Naive thymus-derived CD8-positive, alpha-beta T cell (primary cell): ENCODE measurements around the gene IL20RA. TPM values are rescaled to one million over a fixed set of nuclear protein-coding genes. Genes with fewer than 3 reads are reported as not detected.

ENCODE experiments used
- ATAC-seq, 2 donors: fragments of 150-1000 bp; cut with Tn5 transposase in 1 of 2; sonication (Bioruptor Pico), chemical (Tn5 transposase) in 1 of 2; 1 replicate in 1 of 2; 2 replicates in 1 of 2; pipeline ENCODE4 v1.10.0; 2021; ENCODE audit warnings: mild to moderate bottlenecking in 2 of 2, moderate library complexity in 2 of 2
- POLR2A ChIA-PET: fragments of 350-600 bp; sonication (Branson Sonifier 250); formaldehyde crosslinking; loops from one replicate; lab custom pipeline; 2021; ENCODE audit warnings: antibody characterized with exemption; lab: Charles Lee
- DNase-seq, 10 donors: peaks; one replicate each; pipeline versions ENCODE4 v3.0.0 to v3.0.0-alpha.2; 2020 to 2022
- H3K27ac Mint-ChIP-seq, 10 donors: one replicate each; pipeline ENCODE4 v1.8.0; 2020 to 2022; ENCODE audit warnings: mild to moderate bottlenecking in 10 of 10, mixed read lengths in 10 of 10, moderate library complexity in 4 of 10, inconsistent platforms in 1 of 10
- H3K27me3 Mint-ChIP-seq, 5 donors: one replicate each; pipeline ENCODE4 v1.8.0; 2021 to 2022; ENCODE audit warnings: mixed read lengths in 5 of 5
- H3K36me3 Mint-ChIP-seq, 3 donors: one replicate each; pipeline ENCODE4 v1.8.0; 2020 to 2022; ENCODE audit warnings: mixed read lengths in 3 of 3, mild to moderate bottlenecking in 2 of 3, inconsistent platforms in 1 of 3
- H3K4me1 Mint-ChIP-seq, 4 donors: one replicate each; pipeline ENCODE4 v1.8.0; 2021 to 2022; ENCODE audit warnings: mixed read lengths in 4 of 4
- H3K4me3 Mint-ChIP-seq, 10 donors: one replicate each; pipeline ENCODE4 v1.8.0; 2020 to 2022; ENCODE audit warnings: mild to moderate bottlenecking in 10 of 10, mixed read lengths in 10 of 10, moderate library complexity in 6 of 10, inconsistent platforms in 1 of 10
- H3K9me3 Mint-ChIP-seq, 9 donors: one replicate each; pipeline ENCODE4 v1.8.0; 2020 to 2022; ENCODE audit warnings: mixed read lengths in 9 of 9, mild to moderate bottlenecking in 3 of 9, inconsistent platforms in 1 of 9, moderate library complexity in 1 of 9
- polyA plus RNA-seq, 3 donors: library from polyadenylated mRNA; unstranded; fragments of 300-500 nt; fragmentation: Illumina TruSeq; gene quantifications; one replicate each; pipeline ENCODE4 v1.2.3, GENCODE V29; 2021
- total RNA-seq, 8 experiments: library from RNA in 2 of 8; stranded (reverse) in 2 of 8; gene quantifications; one replicate each; pipeline ENCODE4 v1.2.3 and lab custom pipeline; 2021 to 2026

IL20RA gene
- total and polyA plus RNA-seq, 5 experiments from 2014 or later: not detected

- ATAC-seq (no peak), DNase-seq (no peak)
- Mint-ChIP-seq H3K27me3 (peaks cover 30 to 83% (median 52%) of the 10 kb centered on the region in 5 donors), H3K27ac (no peak overlapping the region), H3K36me3 (peaks cover 0 to 3% (median 0%) of the 10 kb centered on the region in 3 donors), H3K9me3 (peaks cover 0 to 6% (median 0%) of the 10 kb centered on the region in 9 donors), H3K4me1 (peaks cover 10 to 15% (median 15%) of the 10 kb centered on the region in 4 donors), H3K4me3 (no peak overlapping the region)
- POLR2A ChIA-PET: no interaction called here
Observed at GRCh38 chr6:137036566-137037300, 8.0 kb downstream of the IL20RA start.

- Mint-ChIP-seq H3K4me1 (peaks cover 10 to 15% (median 15%) of the 10 kb centered on the region in 4 donors), H3K36me3 (peaks cover 0 to 5% (median 3%) of the 10 kb centered on the region in 3 donors), H3K27ac (peak overlapping the region in 3 of 10 donors; percentile 14 to 57 (median 25)), H3K4me3 (peak overlapping the region in 7 of 10 donors; percentile 1 to 66 (median 46)), H3K27me3 (peaks cover 19 to 81% (median 46%) of the 10 kb centered on the region in 5 donors), H3K9me3 (peaks cover 0 to 6% (median 0%) of the 10 kb centered on the region in 9 donors)
- POLR2A ChIA-PET: interaction anchor here (0.5 kb wide), 1 partner anchor 61 kb away, joined by 3 read pairs; no protein-coding TSS in a partner anchor
- peak; percentile 73 to 97 for ATAC-seq
- peak in 7 of 10 donors; percentile 17 to 64 (median 47) for DNase-seq
Observed at GRCh38 chr6:137033828-137034227, 10.9 kb downstream of the IL20RA start.

DNA sequence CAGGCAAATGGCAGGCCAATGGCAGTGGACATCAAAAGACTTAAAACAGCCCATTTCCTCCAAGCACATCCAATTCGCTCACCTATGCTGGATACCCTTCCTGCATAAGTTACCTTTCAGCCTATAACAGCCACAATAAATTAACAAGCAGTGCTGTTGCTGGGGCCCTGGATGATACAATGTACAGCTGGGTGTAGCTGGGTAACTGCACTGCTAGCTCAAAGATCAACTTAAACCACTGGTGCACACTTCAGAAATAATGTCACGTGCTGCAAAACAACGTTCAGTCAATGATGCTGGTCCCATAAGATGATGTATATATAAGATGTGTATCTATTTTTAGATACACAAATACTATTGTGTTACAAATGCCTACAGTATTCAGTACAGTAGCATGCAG, 13.6 kb downstream of the IL20RA start:
- H3K27ac Mint-ChIP-seq: no peak overlapping the region

GRCh38 chr6:137028912-137029311, 15.9 kb downstream of the IL20RA start:
- POLR2A ChIA-PET: no interaction called here
- ATAC-seq (no peak), DNase-seq (no peak)
- Mint-ChIP-seq H3K36me3 (peaks cover 0 to 5% (median 3%) of the 10 kb centered on the region in 3 donors), H3K27me3 (peaks cover 16 to 78% (median 47%) of the 10 kb centered on the region in 5 donors), H3K9me3 (peaks cover 0 to 6% (median 0%) of the 10 kb centered on the region in 9 donors), H3K4me1 (peaks cover 8 to 9% (median 9%) of the 10 kb centered on the region in 4 donors), H3K4me3 (no peak overlapping the region), H3K27ac (no peak overlapping the region)

More for the DNA sequence above, 13.6 kb downstream of the IL20RA start:
- peaks cover 0 to 5% (median 3%) of the 10 kb centered on the region in 3 donors for H3K36me3 Mint-ChIP-seq
- POLR2A ChIA-PET: no interaction called here
- H3K27me3 Mint-ChIP-seq: peaks cover 17 to 76% (median 51%) of the 10 kb centered on the region in 5 donors
- DNase-seq: no peak
- H3K4me3 Mint-ChIP-seq: no peak overlapping the region
- ATAC-seq: no peak
- H3K4me1 Mint-ChIP-seq: peaks cover 10 to 15% (median 14%) of the 10 kb centered on the region in 4 donors
- H3K9me3 Mint-ChIP-seq: peaks cover 0 to 6% (median 0%) of the 10 kb centered on the region in 9 donors

DNA sequence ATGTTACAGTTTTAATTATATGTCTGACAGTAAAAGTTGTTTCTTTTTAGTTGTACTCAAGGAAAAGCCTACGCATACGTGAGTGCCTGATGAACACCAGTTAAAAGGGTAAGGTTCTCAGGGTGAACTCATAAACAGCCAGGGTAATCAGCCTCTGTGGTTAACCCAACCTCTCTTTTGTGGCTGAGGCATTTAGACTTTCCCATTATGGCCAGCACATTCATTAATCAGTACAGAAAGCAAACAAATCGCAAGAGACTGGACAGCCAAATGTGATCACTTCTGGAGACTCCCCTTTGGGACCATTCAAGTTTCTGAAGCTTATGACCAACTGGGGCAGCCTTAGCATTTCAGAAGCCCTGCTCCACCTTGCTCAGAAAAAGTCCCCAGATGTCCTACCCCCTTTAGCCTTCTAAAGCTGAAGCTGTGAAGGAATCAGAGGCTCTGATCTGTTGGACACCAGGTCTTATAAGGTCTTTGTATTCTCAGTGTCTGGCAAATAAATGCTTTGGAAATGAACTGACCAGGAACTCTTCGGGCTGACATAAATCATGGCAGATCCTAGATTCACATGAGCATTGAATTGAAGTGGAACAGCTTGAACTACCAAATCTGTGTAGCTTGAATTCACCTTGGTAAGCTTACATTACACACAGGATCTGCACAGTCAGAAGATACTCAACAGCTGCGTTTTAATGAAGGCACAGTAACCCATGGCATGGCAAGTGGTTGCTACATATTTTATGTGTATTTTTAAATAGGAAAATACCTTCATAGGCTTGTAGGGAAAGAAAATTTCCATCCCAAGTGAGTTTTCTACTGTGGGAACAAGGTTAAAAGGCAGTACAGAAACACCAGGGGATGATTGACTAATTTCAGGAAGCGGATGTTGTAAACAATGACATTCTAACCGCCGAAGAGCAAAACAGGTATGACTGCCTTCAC, 18.7 kb downstream of the IL20RA start:
- H3K4me3 Mint-ChIP-seq: no peak overlapping the region
- H3K4me1 Mint-ChIP-seq: no peaks in the 10 kb centered on the region
- peaks cover 0 to 3% (median 0%) of the 10 kb centered on the region in 9 donors for H3K9me3 Mint-ChIP-seq
- peaks cover 19 to 72% (median 45%) of the 10 kb centered on the region in 5 donors for H3K27me3 Mint-ChIP-seq
- no peak for ATAC-seq
- no peak overlapping the region for H3K27ac Mint-ChIP-seq
- H3K36me3 Mint-ChIP-seq: peaks cover 0 to 5% (median 0%) of the 10 kb centered on the region in 3 donors
- POLR2A ChIA-PET: no interaction called here
- DNase-seq: no peak

GRCh38 chr6:137024237-137024990, 20.4 kb downstream of the IL20RA start:
- DNase-seq: no peak
- Mint-ChIP-seq H3K27me3 (peaks cover 16 to 72% (median 40%) of the 10 kb centered on the region in 5 donors), H3K4me3 (no peak overlapping the region), H3K9me3 (peaks cover 0 to 6% (median 0%) of the 10 kb centered on the region in 9 donors), H3K27ac (no peak overlapping the region), H3K36me3 (no peaks in the 10 kb centered on the region), H3K4me1 (no peaks in the 10 kb centered on the region)
- POLR2A ChIA-PET: no interaction called here
- no peak for ATAC-seq

DNA sequence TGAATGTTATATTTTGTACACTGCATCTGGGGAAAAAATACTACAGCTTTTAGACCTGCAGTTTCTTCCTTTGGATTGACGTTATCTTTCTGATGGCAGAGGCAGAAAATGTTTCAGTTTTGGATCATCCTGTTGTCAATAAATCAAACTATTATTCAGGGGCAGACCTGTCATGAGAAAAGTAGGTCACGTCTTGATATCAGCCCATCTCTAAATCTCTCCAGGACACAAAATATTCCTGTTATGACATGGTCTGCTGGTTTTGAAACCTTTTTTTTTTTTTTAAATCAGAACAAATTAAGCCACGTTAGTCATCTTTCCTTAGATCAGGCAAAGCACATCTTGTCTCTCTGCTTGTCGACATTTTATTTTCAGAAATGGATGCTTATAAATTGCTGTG, 24.0 kb downstream of the IL20RA start:
- H3K9me3 Mint-ChIP-seq: peaks cover 0 to 6% (median 0%) of the 10 kb centered on the region in 9 donors
- ATAC-seq: no peak
- POLR2A ChIA-PET: no interaction called here
- no peaks in the 10 kb centered on the region for H3K4me1 Mint-ChIP-seq
- no peaks in the 10 kb centered on the region for H3K36me3 Mint-ChIP-seq
- peaks cover 12 to 64% (median 29%) of the 10 kb centered on the region in 5 donors for H3K27me3 Mint-ChIP-seq
- H3K27ac Mint-ChIP-seq: no peak overlapping the region
- no peak overlapping the region for H3K4me3 Mint-ChIP-seq
- no peak for DNase-seq

- POLR2A ChIA-PET: no interaction called here
- H3K27ac Mint-ChIP-seq: no peak overlapping the region
- peaks cover 0 to 6% (median 0%) of the 10 kb centered on the region in 9 donors for H3K9me3 Mint-ChIP-seq
Observed at GRCh38 chr6:137019476-137020272, 25.1 kb downstream of the IL20RA start.

GRCh38 chr6:137017081-137017480, 27.7 kb downstream of the IL20RA start:
- Mint-ChIP-seq H3K27ac (no peak overlapping the region), H3K27me3 (peaks cover 13 to 68% (median 39%) of the 10 kb centered on the region in 5 donors), H3K36me3 (no peaks in the 10 kb centered on the region), H3K4me1 (no peaks in the 10 kb centered on the region), H3K9me3 (peaks cover 0 to 6% (median 0%) of the 10 kb centered on the region in 9 donors), H3K4me3 (no peak overlapping the region)
- ATAC-seq: no peak
- DNase-seq: no peak
- POLR2A ChIA-PET: no interaction called here

More at GRCh38 chr6:137019476-137020272, 25.1 kb downstream of the IL20RA start:
- Mint-ChIP-seq H3K27me3 (peaks cover 12 to 67% (median 36%) of the 10 kb centered on the region in 5 donors), H3K4me3 (no peak overlapping the region), H3K4me1 (no peaks in the 10 kb centered on the region), H3K36me3 (no peaks in the 10 kb centered on the region)
- ATAC-seq: no peak
- DNase-seq: no peak

DNA sequence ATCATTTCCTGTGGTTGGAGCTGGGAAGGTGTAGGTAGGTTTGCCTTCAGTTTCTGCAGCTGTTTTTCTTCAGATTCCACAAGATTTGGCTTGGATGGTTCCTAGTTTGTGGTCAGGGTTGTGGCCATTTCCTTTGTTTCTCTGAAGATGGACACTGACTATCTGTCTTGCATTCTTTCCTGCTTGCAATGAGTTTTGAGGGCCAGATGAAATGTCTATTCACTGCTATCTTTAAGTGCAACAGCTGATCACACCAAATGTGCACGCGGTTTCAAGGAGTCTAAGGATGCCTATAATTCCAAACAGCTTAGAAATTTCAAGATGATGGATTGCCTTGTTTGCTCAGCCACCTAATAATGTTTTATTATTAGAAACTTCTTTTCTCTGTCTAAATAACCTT, 28.4 kb downstream of the IL20RA start:
- Mint-ChIP-seq H3K9me3 (peaks cover 0 to 6% (median 0%) of the 10 kb centered on the region in 9 donors), H3K27me3 (peaks cover 16 to 71% (median 42%) of the 10 kb centered on the region in 5 donors), H3K4me3 (no peak overlapping the region), H3K27ac (no peak overlapping the region), H3K36me3 (no peaks in the 10 kb centered on the region), H3K4me1 (no peaks in the 10 kb centered on the region)
- no peak for ATAC-seq
- no peak for DNase-seq
- POLR2A ChIA-PET: no interaction called here

DNA sequence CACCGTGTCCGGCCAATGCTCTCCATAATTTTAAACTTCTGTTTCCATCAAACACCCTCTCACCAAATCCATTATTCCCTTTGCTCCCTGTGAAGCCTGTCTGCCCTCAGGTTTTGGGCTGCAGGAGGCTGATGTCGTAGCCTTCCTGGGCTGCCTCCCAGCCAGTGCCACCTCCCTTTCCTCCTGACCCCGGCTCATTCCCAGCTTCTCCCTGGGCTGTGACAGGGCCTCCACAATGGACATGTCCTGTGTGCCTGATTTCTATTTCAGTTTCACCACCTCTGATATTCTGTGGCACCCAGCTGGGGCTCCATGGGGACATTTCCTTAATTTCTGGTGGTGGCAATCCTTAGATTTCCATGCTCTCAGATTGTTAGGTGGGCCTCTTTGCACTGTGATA, 28.8 kb downstream of the IL20RA start:
- H3K4me1 Mint-ChIP-seq: no peaks in the 10 kb centered on the region
- POLR2A ChIA-PET: no interaction called here
- H3K27me3 Mint-ChIP-seq: peaks cover 15 to 71% (median 38%) of the 10 kb centered on the region in 5 donors
- ATAC-seq (no peak), DNase-seq (no peak)
- H3K4me3 Mint-ChIP-seq: no peak overlapping the region
- H3K9me3 Mint-ChIP-seq: peaks cover 0 to 6% (median 0%) of the 10 kb centered on the region in 9 donors
- H3K27ac Mint-ChIP-seq: no peak overlapping the region
- H3K36me3 Mint-ChIP-seq: no peaks in the 10 kb centered on the region
